GM19463 (cell line): ENCODE measurements around the gene TRAF2.
"Not testable (repeated sequence)": the region's sequence is repeated elsewhere in the genome, so short reads cannot be mapped to it uniquely, and the experiment has no call there.

ENCODE experiments used
- ATAC-seq: cut with Tn5 transposase; IDR thresholded peaks from one replicate; pipeline ENCODE4 v1.9.1; 2021; ENCODE audit warnings: mild to moderate bottlenecking, moderate library complexity; ENCODE audit not compliant: unreplicated experiment

The TRAF2 gene, protein sequence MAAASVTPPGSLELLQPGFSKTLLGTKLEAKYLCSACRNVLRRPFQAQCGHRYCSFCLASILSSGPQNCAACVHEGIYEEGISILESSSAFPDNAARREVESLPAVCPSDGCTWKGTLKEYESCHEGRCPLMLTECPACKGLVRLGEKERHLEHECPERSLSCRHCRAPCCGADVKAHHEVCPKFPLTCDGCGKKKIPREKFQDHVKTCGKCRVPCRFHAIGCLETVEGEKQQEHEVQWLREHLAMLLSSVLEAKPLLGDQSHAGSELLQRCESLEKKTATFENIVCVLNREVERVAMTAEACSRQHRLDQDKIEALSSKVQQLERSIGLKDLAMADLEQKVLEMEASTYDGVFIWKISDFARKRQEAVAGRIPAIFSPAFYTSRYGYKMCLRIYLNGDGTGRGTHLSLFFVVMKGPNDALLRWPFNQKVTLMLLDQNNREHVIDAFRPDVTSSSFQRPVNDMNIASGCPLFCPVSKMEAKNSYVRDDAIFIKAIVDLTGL

DNA sequence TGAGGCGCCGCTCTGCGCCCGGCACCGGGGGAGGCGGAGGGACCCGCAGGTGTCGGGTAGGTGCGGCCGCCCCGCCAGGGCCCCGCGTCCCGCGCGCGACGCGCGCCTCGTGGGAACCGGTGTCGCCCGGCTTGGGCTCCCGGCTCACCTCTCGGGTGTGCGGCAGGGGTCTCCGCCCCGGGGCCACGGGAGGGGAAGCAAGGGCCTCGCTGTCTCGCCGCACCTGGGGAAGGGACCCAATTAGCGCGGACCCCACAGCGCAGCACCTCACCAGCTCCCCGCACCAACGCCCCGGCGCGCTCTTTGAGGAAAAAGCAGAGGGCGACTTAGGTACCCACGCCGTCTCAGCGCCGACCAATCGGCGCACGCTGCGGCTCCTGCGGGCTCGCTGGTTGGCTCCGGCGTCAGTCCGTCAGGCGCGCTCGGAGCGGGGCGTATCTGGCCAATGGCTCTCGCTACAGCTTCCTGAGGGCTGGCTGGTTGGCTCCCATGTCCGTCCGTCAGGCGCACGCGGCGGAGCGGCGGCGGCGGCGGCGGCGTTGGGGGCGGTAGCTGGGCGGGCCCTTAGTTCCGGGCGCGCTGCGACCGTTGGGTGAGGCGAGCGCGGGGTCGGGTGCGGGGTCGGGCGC, at the start of gene TRAF2:
Gene TRAF2, plus strand, starts transcription at position 567 of the 629 bp plus-strand sequence. CDS start 12,225 bp downstream, outside the sequence.
- ATAC-seq, result peak; percentile 82

DNA sequence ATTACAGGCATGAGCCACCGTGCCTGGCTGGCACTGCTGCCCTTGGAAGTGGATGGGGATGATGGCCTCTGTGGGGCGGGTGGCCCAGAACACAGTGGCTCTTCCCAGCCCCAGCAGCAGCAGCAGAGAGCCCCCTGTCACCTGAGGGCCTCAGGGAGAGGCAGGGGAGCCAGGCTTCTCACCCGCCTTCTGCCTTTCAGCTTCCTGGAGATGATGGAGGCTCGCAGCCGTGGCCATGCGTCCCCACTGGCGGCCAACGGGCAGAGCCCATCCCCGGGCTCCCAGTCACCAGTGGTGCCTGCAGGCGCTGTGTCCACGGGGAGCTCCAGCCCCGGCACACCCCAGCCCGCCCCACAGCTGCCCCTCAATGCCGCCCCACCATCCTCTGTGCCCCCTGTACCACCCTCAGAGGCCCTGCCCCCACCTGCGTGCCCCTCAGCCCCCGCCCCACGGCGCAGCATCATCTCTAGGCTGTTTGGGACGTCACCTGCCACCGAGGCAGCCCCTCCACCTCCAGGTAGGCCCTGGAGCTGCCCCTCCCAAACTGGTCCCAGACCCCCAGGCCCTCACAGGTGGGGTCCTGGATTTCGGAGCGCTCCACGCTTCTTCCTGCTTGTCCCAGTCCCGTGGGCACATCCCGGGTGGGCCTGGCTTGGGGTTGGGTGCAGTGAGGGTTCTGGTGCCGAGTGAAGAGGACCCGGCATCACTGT, 49.0 kb upstream of the TRAF2 start:
- ATAC-seq, result no peak

DNA sequence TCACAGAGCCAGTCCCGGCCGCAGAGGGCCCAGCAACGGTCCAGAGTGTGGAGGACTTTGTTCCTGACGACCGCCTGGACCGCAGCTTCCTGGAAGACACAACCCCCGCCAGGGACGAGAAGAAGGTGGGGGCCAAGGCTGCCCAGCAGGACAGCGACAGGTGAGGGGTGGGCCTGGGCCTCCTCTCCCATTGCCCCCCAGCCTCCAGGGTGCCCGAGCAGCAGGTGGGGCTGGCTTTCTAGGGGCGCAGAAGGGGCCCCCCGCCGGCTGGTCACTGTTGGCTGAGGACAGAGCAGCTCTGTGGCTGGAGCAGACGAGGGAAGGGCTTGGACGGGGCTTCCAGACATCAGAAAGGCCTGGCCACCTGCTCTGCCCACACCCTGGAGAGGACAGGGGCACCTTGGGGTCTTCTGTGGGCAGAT, 48.4 kb upstream of the TRAF2 start:
- not testable (repeated sequence) for ATAC-seq

DNA sequence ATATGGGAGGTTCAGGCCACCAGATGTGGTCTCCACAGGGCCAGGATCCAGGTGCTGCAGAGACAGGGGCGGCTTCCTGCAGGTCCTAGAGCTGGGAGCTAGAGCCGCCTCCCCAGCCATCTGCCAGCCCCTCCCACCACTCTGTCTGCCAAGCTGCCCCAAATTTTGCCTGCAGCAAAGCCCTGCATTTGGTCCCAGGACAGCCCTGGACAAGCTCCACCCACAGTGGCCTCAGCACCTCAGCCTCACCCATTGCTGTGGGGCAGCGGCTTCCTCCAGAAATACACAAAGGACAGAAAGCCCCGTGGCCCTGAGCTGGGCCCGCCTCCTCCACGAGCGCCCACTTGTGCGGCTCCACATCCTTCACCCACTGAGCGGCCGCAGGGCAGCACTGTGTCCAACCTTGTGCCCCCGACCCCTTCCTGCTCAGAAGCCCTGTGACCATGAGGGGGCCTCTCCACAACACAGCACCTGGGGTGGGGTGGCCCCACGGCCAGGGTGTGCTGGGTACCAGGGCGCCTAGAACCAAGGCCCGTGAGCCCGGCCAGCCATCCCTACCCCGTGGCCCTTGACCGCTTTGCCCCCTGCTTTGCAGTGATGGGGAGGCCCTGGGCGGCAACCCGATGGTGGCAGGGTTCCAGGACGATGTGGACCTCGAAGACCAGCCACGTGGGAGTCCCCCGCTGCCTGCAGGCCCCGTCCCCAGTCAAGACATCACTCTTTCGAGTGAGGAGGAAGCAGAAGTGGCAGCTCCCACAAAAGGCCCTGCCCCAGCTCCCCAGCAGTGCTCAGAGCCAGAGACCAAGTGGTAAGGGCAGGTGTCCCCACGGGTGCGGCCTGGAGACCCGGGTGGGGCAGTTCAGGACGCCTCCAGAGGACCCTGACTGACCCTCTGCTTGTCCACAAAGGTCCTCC, 47.7 kb upstream of the TRAF2 start:
- no peak for ATAC-seq

DNA sequence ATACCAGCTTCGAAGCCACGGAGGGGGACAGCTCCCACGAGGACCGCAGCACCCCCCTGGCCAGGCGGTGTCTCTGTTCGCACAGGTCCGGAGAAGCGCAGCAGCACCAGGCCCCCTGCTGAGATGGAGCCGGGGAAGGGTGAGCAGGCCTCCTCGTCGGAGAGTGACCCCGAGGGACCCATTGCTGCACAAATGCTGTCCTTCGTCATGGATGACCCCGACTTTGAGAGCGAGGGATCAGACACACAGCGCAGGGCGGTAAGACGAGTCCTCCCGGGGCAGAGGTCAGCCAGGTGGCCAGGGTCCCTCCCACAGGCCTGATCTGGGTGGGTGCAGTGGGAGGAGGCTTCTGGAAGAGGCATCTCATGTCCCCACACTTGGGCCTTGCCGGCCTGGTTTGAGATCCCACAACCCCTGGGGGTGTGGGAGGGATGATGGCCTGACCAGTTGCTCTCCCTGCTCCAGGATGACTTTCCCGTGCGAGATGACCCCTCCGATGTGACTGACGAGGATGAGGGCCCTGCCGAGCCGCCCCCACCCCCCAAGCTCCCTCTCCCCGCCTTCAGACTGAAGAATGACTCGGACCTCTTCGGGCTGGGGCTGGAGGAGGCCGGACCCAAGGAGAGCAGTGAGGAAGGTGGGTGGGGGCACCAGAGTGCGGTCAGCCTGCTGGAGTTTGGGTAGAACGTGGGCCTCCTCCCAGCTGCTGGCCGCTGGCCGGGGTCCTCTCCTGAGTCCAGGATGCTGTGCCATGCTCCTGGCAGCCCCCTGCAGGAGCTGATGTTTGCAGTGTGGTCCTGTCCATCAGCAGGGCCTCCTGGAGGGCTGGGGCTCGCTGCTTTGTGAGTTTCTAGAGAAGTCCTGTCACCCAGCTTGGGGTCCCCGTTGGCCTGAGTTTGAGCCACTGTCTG, 46.8 kb upstream of the TRAF2 start:
- ATAC-seq, result no peak

DNA sequence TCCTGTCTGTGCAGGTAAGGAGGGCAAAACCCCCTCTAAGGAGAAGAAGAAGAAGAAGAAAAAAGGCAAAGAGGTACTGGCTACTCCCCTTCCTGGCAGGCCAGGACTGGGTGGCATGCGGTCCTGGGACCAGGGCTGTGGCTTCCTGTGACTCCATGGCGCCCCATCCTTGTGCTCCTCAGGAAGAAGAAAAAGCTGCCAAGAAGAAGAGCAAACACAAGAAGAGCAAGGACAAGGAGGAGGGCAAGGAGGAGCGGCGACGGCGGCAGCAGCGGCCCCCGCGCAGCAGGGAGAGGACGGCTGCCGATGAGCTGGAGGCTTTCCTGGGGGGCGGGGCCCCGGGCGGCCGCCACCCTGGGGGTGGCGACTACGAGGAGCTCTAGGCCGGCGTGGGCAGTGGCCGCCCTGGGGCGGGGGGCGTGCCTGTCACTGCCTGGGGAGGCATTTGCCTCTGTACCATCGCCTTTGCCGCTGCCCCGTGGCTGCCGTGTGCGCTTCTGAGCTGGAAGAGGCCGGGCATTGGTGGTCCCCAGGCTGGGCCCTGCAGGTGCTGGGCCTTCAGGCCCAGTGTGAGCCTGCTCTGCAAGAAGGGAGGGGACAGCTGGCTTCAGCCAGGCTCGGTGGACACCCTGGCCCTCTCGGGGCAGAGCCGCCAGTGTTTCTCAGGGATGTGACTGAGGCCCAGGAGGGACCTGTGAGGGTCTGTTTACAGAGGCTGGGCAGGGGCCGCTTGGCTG, 46.0 kb upstream of the TRAF2 start:
- ATAC-seq, result no peak

DNA sequence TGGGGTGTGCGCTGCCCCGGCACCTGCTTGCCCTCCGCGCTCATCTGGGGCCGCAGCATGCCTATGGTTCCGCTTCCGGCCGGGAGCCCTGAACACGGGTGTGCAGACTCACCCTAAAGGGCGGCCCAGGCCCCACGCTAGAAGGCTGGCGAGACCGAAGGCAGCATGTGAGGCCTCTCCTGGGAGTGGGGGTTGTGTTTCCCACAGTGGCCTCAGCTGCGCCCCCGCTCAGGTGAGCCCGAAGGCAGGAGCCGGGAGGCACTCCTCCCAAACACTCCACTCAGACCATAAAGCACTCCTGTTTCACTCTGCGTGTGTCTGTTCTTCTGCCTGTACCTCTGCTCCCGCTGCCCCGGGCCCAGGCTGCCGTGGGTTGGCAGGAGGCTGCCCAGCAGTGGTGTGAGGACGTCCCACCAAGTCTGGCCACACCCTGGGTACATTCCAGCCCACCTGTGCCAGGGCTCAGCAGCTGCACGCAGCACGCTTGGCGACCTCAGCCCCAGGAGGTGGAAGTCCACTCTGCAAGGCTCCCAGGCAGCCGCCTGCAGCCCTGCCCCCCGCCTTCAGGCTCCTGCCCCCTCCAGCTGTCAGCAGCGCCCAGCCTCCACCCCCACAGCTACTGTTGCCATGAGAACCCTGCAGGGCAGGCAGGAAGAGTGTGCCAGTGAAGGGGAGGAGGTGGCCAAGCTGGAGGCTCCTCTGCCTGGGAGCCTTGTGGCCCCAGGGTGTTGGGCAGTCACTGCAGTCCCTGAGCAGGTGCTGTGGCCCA, 45.3 kb upstream of the TRAF2 start:
- no peak for ATAC-seq

DNA sequence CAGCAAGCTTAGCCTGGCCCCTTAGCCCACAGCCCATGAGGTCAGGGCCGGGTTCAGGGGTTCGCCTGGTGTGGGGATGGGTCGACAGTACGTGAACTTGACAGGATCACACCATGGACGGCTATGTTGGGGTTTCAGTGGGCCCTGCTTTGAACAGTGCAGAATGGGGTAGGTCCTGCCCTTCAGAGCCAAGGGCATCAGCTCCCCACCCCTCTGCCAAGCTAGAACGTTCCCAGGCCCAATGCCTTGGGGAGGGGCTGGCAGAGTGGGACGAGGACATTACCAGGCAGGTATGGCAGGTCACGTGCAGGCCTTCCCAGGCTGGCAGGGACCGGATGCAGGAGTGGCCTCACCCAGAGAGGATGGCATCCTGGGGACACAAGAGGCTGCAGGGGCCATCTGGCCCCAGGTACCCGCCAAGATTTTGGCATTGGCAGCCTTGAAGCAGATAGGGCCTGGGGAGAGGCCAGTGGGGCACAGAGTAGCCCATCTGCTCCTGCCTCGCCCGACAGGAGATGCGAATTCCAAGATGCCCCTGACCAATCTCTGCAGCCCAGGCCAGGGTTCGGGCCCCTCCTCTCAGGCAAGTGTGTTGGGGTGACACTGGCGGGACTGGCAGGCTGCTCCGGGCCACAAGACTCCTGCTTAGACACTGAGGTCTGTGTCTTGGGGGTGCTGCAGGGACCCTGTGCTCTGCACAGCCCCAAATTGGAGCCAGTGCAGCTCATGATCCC, 44.5 kb upstream of the TRAF2 start:
- ATAC-seq, result not testable (repeated sequence)

DNA sequence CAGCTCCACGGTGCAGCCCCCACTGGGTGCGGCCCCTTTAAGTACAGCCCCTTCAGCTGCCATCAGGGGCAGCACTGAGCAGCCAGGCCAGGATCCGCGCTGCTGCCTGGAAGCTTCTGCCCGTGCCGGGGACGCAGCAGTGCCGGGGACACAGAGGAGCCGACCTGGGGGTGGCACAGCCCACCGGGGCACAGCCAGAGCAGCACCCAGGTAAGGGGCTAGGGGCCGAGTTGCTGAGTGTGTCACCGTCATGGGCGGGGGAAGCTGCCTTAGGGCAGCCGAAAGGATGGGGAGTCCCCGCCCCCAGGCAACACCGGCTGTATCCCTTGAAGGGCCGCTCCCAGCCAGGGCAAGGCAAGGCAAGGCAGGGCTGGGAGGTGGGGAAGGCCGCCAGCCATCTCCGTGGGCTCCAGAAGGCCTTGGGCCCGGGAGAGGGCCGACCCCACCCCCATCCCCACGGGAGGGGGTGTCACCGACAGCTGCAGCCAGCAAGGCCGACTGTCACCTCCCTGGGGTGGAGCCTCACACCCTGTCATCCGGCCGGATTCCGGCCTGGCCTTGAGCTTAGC, 43.9 kb upstream of the TRAF2 start, which contains the start of gene AJM1:
Gene AJM1, plus strand, starts transcription at position 99 of the 569 bp plus-strand sequence. CDS start 1,937 bp downstream, outside the sequence.
- ATAC-seq, result peak; percentile 79

DNA sequence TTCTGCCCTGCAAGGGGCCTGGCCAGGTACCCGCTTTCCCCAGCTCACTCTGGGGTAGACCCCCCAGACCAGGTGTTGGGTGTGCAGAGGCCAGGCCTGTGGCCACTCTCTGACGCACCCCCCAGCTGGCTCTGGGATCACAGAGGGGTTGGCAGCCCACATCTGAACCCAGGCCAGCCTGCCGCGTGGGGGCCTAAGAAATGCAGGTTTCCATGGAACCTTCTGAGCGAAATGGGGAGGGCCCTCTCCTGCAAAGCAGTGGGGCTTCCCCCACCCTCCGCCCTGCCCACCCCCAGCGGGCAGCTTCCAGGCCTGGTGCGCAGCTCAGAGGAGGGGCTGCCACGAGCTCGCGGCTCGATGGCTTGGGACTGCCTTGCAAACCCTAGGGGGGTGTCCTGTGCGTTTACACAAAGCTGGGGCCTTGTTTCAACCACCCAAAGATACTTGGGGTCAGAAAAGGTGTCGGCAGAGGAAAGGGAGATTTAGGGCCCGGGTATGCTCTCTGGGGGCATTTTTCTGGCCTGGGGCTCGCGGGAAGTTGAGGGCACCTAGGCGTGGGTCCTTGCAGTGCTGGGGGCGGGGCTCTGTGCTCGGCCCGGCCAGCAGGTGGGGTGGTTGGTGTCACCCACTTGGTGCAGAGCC, 43.0 kb upstream of the TRAF2 start:
- not testable (repeated sequence) for ATAC-seq

DNA sequence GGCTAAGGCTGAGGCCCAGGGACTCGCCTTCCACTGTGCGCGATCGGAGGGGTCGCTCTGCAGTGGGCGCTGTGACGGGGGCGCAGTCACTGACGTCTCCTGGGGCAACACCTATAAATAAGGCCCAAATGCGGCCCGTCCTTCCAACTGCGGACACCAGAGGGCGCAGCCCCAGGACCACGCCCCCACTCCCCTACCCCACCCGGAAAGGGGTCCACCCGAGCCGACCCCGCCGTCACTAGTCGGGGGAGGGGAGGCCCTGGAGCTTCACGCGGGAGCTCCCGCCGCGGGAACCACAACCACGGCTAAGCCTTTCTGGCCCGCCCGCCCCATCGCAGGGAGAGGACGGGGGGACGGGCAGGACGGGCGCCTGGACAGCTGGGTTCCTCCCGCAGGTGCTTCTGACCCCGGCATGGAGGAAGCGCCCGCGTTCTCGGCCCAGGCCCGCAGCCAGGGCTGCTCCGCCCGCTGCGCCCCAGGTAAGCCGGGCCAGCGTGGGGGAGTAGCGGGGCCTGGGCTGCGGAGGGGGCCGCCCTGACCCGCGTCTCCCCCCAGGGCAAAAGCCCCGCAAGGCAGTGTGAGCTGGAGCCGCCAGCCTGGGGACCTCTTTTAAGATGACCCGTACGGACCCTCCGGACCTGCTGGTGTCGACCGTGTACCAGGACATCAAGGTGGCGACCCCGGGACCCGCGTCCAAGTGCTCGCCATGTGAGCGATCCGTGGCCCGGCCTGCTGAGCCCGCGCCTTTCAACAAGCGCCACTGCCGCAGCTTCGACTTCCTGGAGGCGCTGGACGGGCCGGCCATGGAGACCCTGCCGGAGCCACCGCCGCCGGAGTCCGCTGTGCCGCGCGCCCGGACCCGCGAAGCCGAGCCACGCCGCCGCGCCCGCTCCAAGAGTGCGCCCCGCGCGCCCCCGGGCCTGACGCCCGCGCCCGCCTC, 42.2 kb upstream of the TRAF2 start:
- ATAC-seq, result not testable (repeated sequence)

DNA sequence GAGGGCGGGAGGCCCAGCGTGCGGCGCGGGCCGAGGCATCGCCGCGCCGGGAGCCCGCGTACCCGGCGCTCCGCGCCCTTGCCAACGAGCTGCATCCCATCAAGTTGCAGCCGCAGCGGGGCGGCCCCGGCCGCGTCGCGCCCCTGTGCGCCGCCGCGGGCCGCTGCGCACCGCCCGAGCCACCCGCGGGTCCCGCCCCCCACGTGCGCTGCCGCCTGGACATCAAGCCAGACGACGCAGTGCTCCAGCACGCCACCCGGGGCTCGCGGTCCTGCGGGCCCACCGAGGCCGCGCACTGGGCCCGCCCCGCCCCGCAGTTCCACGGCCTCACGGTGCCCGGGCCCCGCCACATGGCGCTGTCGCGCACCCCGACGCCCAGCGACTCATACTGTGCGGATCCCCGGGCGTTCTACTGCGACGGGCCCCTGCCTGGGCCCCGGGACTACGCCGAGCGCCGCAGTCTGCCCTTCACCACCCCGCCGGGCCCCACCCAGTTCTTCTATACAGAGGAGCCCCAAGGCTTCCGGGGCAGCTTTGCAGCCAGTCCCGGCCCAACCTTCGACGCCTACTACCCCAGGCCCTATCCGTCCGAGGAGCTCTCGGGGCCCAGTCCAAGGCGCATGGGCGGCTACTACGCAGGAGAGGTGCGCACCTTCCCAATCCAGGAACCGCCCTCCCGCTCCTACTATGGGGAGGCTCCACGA, 41.4 kb upstream of the TRAF2 start:
- no peak for ATAC-seq

DNA sequence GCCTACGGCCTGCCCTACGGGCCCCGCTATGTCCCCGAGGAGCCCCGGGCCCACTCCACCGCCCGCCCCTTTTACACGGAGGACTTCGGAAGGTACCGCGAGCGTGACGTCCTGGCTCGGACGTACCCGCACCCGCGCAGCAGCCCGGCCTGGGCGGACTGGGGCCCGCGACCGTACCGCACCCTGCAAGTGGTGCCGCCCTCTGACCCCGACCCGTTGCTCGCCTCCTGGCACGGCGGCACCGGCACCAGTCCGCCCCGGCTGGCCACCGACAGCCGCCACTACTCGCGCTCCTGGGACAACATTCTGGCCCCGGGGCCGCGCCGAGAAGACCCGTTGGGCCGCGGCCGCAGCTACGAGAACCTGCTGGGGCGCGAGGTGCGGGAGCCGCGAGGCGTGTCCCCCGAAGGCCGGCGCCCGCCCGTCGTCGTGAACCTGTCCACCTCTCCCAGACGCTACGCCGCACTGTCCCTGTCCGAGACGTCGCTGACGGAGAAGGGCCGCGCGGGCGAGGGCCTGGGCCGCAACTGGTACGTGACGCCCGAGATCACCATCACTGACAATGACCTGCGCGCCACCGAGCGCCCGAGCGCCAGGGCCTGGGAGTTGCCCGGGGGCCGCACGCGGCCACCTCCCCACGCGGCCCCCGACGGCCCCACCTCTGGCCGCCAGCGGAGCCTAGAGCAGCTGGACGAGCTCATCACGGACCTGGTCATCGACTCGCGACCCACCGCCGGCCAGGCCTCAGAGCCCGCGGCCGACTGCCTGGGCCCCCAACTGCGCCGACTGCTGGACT, 40.7 kb upstream of the TRAF2 start:
- ATAC-seq, result no peak
